Astrocyte of the spinal cord (primary cell): ENCODE measurements around the gene UBAC2.

Experiments
- DNase-seq: peaks from one replicate; pipeline ENCODE4 v3.0.0; 2011; ENCODE audit warnings: low read depth, low spot score
- H3K4me3 ChIP-seq: 2 replicates; pipeline ENCODE4 v1.5.1; 2011; ENCODE audit warnings: low read depth, mild to moderate bottlenecking, low read length, moderate library complexity
- in situ Hi-C: cut with HindIII; loops from 2 replicates; pipeline ENCODE4 v1.10.0; 2017; ENCODE audit warnings: low sequenced_read_pairs
- TF ChIP-seq, protein P1 (sequence below): IDR thresholded peaks from 2 replicates; pipeline ENCODE4 v1.5.1; 2012; ENCODE audit warnings: low read depth, mild to moderate bottlenecking, low read length, inconsistent platforms

UBAC2 gene

DNA sequence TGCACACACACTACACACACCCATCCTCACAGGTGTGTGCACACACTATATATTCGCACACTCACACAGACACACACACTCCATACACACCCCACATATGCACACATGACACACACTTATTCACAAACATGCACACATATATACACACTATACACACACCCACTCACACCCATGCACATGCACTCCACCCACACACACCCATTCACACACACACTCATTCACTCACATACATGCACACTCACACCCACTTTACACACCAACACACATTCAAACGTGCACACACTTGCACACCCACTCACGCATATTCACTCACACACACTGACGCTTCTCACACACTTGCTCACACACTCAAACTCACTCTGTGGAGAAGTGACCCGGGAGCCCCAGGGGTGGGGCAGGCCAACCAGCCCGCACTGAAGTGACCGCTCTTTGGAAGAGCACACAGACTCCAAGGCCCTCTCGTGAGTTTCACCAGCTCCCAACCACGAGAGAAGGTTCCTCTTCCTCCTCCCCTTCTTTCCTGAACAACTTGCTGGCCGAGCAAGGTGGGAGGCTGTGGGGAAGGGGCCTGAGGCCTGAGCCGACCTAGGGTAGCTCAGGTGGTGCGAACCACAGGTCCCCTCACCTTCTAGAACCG is 214.5 kb downstream of the UBAC2 start:
- no peak overlapping the region for H3K4me3 ChIP-seq
- no peak for DNase-seq
- in situ Hi-C loops = no loop called here
- TF ChIP-seq, protein P1, sequence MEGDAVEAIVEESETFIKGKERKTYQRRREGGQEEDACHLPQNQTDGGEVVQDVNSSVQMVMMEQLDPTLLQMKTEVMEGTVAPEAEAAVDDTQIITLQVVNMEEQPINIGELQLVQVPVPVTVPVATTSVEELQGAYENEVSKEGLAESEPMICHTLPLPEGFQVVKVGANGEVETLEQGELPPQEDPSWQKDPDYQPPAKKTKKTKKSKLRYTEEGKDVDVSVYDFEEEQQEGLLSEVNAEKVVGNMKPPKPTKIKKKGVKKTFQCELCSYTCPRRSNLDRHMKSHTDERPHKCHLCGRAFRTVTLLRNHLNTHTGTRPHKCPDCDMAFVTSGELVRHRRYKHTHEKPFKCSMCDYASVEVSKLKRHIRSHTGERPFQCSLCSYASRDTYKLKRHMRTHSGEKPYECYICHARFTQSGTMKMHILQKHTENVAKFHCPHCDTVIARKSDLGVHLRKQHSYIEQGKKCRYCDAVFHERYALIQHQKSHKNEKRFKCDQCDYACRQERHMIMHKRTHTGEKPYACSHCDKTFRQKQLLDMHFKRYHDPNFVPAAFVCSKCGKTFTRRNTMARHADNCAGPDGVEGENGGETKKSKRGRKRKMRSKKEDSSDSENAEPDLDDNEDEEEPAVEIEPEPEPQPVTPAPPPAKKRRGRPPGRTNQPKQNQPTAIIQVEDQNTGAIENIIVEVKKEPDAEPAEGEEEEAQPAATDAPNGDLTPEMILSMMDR = no peak

DNA sequence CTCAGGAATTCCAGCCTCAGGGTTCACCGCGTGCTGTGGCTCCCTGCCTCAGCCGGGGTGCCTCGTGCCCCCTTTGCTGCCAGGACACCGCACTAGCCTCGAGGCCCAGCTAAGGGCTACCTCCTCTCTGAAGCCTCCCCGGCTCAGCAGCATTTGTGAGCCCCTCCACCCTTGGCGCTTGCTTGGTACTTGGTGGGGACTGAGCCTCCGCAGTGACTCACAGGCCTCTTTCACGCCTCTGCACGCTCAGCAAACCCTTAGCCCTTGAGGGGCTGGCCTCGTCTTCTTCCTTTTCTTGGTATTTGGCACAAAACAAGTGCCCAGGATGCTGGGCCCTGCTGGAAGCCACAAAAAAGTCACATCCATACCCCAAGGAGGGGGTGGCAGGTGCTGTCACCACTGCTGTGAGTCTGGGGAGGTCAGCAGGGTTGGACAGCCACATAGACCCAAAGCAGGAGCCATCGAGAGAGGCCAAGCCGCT is 215.2 kb downstream of the UBAC2 start:
- in situ Hi-C loops = no loop called here
- no peak for DNase-seq
- no peak overlapping the region for H3K4me3 ChIP-seq
- TF ChIP-seq, protein P1 = no peak

GRCh38 chr13:99416411-99417121 is 215.9 kb downstream of the UBAC2 start:
- TF ChIP-seq, protein P1 = no peak
- no peak for DNase-seq
- no peak overlapping the region for H3K4me3 ChIP-seq
- in situ Hi-C loops = no loop called here

GRCh38 chr13:99417201-99418102 is 216.8 kb downstream of the UBAC2 start:
- H3K4me3 ChIP-seq = no peak overlapping the region
- no peak for DNase-seq
- in situ Hi-C loops = no loop called here
- TF ChIP-seq, protein P1 = no peak

DNA sequence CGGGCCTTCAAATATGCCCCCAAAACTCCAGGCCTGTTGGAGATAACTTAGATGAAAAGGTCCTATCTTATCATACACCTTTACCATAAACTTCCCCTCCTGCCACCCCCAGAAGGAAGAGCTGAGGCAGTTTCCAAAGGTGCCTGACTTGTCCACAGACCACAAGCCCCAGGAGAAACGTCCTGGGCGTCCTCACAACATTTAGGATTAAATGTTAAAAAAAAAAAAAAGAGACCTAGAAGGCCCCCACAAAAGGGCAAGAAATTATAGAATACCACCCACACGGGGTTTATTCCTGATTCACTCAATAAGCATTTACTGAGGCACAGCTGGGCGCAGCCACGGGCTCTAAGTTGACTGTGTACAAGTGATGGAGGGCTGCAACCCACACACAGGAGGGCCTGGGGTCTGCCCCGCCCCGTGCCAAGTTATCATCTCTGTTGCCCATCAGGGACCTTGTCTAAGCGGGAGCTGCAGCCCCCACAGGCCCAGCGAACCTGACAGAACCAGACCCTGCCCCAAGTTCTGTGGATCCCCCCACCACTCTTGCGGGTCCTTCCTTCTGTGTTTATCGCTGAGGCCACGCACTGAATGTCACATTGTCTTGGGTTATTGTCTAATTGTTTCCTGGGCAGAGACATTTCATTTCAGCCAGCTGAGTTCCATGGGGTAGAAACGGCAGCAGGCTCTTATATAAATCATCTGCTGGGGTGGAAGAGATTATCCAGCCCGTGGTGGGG is 217.6 kb downstream of the UBAC2 start:
- in situ Hi-C loops = no loop called here
- DNase-seq = no peak
- H3K4me3 ChIP-seq = no peak overlapping the region
- TF ChIP-seq, protein P1 = no peak

- TF ChIP-seq, protein P1 = no peak
- no peak for DNase-seq
- in situ Hi-C loops = no loop called here
- no peak overlapping the region for H3K4me3 ChIP-seq
Measured at GRCh38 chr13:99418843-99419140, 218.1 kb downstream of the UBAC2 start.
